HG03196 (cell line): ENCODE results near the gene ADGRV1.
A peak's percentile ranks its signal among the peaks of the same experiment; 100 is the strongest.

Source experiments
- ATAC-seq: cut with Tn5 transposase; IDR thresholded peaks from one replicate; pipeline ENCODE4 v1.9.1; 2021; ENCODE audit not compliant: unreplicated experiment

Gene ADGRV1

GRCh38 chr5:91146230-91146629, 587.6 kb downstream of the ADGRV1 start:
- ATAC-seq: no peak

GRCh38 chr5:91146905-91147600, 588.5 kb downstream of the ADGRV1 start:
- no peak for ATAC-seq

- ATAC-seq: no peak
Observed at GRCh38 chr5:91150234-91150633, 591.6 kb downstream of the ADGRV1 start.

- no peak for ATAC-seq
Observed at GRCh38 chr5:91150636-91151035, 592.0 kb downstream of the ADGRV1 start.

GRCh38 chr5:91151947-91152346, 593.4 kb downstream of the ADGRV1 start:
- ATAC-seq: no peak

- ATAC-seq: no peak
Observed at GRCh38 chr5:91154338-91154737, 595.7 kb downstream of the ADGRV1 start.

GRCh38 chr5:91155274-91155673, 596.7 kb downstream of the ADGRV1 start:
- ATAC-seq: no peak

- no peak for ATAC-seq
Observed at GRCh38 chr5:91156242-91156641, 597.6 kb downstream of the ADGRV1 start.

GRCh38 chr5:91158011-91158410, 599.4 kb downstream of the ADGRV1 start:
- ATAC-seq: no peak

GRCh38 chr5:91159647-91160046, 601.0 kb downstream of the ADGRV1 start:
- ATAC-seq: no peak

GRCh38 chr5:91160714-91161285, 602.2 kb downstream of the ADGRV1 start:
- ATAC-seq: no peak

- ATAC-seq: peak; percentile 99
Observed at GRCh38 chr5:91162534-91163381, 604.2 kb downstream of the ADGRV1 start.

GRCh38 chr5:91164424-91164823, 605.8 kb downstream of the ADGRV1 start:
- no peak for ATAC-seq

- no peak for ATAC-seq
Observed at GRCh38 chr5:91166059-91166807, 607.6 kb downstream of the ADGRV1 start.

- ATAC-seq: no peak
Observed at GRCh38 chr5:91168859-91169258, 610.3 kb downstream of the ADGRV1 start.

GRCh38 chr5:91170266-91170665, 611.7 kb downstream of the ADGRV1 start:
- ATAC-seq: no peak

- ATAC-seq: no peak
Observed at GRCh38 chr5:91171322-91171721, 612.7 kb downstream of the ADGRV1 start.

GRCh38 chr5:91174396-91174795, 615.8 kb downstream of the ADGRV1 start:
- no peak for ATAC-seq

- no peak for ATAC-seq
Observed at GRCh38 chr5:91175708-91176107, 617.1 kb downstream of the ADGRV1 start.

- ATAC-seq: no peak
Observed at GRCh38 chr5:91176288-91177016, 617.9 kb downstream of the ADGRV1 start.

GRCh38 chr5:91177085-91177484, 618.5 kb downstream of the ADGRV1 start:
- ATAC-seq: no peak
